Measurements from ENCODE around the gene TNF.
A peak's percentile ranks its signal among the peaks of the same experiment; 100 is the strongest.

Gene TNF

GRCh38 chr6:31573239-31574105 is 1.9 kb upstream of the TNF start:
- DNase-seq = no peak

DNA sequence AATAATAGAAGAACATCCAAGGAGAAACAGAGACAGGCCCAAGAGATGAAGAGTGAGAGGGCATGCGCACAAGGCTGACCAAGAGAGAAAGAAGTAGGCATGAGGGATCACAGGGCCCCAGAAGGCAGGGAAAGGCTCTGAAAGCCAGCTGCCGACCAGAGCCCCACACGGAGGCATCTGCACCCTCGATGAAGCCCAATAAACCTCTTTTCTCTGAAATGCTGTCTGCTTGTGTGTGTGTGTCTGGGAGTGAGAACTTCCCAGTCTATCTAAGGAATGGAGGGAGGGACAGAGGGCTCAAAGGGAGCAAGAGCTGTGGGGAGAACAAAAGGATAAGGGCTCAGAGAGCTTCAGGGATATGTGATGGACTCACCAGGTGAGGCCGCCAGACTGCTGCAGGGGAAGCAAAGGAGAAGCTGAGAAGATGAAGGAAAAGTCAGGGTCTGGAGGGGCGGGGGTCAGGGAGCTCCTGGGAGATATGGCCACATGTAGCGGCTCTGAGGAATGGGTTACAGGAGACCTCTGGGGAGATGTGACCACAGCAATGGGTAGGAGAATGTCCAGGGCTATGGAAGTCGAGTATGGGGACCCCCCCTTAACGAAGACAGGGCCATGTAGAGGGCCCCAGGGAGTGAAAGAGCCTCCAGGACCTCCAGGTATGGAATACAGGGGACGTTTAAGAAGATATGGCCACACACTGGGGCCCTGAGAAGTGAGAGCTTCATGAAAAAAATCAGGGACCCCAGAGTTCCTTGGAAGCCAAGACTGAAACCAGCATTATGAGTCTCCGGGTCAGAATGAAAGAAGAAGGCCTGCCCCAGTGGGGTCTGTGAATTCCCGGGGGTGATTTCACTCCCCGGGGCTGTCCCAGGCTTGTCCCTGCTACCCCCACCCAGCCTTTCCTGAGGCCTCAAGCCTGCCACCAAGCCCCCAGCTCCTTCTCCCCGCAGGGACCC is 981 bp upstream of the TNF start:
- DNase-seq = no peak

DNA sequence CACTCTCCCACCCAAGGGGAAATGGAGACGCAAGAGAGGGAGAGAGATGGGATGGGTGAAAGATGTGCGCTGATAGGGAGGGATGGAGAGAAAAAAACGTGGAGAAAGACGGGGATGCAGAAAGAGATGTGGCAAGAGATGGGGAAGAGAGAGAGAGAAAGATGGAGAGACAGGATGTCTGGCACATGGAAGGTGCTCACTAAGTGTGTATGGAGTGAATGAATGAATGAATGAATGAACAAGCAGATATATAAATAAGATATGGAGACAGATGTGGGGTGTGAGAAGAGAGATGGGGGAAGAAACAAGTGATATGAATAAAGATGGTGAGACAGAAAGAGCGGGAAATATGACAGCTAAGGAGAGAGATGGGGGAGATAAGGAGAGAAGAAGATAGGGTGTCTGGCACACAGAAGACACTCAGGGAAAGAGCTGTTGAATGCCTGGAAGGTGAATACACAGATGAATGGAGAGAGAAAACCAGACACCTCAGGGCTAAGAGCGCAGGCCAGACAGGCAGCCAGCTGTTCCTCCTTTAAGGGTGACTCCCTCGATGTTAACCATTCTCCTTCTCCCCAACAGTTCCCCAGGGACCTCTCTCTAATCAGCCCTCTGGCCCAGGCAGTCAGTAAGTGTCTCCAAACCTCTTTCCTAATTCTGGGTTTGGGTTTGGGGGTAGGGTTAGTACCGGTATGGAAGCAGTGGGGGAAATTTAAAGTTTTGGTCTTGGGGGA is 754 bp downstream of the TNF start:
- DNase-seq = no peak

- no peak for DNase-seq
Measured at GRCh38 chr6:31576897-31577578, 1.7 kb downstream of the TNF start.

DNA sequence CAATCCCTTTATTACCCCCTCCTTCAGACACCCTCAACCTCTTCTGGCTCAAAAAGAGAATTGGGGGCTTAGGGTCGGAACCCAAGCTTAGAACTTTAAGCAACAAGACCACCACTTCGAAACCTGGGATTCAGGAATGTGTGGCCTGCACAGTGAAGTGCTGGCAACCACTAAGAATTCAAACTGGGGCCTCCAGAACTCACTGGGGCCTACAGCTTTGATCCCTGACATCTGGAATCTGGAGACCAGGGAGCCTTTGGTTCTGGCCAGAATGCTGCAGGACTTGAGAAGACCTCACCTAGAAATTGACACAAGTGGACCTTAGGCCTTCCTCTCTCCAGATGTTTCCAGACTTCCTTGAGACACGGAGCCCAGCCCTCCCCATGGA is 2.2 kb downstream of the TNF start:
- DNase-seq = no peak

GRCh38 chr6:31578184-31579118 is 3.1 kb downstream of the TNF start:
- no peak for DNase-seq

- no peak for DNase-seq
Measured at GRCh38 chr6:31579119-31579505, 3.7 kb downstream of the TNF start.

- no peak for DNase-seq
Measured at GRCh38 chr6:31579546-31580437, 4.4 kb downstream of the TNF start.

DNA sequence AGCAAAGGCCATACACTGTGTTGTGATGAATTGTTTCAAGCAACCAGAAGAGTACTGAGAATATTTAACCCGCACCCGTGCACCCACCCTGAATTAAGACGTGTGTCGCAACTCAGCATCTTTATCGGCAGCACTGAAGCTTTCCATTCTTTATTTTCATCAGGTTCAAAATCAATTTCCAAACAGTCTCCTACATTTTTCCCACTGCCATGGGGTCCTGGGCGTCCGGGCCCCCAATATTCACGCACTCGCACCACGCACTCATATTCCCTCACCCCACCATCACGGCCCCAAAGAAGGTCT is 5.0 kb downstream of the TNF start:
- no peak for DNase-seq

DNA sequence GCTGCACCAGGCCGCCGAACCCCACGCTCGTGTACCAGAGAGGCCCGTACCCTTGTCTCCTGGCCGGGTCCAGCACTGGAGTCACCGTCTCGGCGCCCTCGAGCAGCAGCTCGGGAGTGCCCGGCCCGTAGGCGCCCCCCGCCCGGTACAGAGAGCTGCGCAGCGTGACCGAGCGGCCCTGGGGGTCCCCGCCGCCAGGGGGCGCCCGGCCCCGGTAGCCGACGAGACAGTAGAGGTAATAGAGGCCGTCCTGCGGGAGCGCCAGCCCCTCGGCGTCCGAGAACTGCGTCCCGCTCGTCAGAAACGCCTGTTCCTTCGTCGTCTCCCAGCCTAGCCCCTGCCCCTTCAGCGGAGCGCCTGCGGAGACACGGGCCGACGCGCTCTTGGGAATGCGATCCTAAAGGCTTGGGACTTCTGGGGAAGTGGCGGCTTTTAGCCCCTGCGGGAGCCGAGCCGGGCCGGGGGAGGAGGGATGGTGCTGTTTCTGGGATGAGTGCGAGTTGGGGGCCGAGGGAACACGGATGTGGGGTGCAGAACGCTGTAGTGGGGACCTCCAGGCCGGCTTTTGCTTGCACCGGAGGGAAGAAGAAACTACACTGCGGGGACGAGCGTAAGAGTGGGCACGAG is 5.6 kb downstream of the TNF start:
- peak; percentile 90 for DNase-seq

DNA sequence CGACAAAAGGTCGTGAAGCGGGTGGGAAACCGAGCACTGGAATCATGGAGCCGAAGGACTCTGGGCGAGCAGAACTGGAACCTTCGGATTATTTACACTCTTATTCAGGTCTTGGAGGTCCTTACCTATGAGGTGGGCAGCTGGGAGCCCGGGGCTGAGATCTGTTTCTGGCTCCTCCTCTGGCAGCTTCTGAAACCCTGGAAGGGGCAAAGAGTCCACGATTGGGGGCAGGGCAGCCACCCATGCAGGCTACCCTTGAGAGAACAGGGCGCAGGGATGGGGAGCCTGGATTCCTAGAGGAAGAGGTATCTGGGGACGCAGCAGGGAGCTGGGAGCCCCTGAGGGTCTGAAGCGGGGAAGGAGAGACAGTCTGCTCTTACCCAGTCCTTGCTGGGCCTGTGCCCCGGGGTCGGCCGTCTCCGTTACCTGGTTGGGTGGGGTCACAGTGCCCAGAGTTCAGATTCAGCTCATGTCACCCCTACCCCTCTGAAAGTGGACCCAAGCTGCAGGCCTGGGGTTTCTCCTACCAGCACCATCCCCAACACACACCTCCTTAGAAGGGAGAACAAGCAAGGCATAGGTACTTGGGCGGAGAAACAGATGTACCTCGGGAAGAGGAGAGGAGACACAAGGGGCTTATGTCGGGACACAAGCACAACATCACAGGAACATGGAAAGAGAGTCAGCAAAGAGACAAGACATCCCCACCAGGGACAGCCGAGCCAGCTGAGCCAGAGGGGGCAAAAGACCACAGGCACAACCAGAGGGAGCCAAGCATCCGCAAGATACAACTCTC is 6.3 kb downstream of the TNF start:
- no peak for DNase-seq

DNA sequence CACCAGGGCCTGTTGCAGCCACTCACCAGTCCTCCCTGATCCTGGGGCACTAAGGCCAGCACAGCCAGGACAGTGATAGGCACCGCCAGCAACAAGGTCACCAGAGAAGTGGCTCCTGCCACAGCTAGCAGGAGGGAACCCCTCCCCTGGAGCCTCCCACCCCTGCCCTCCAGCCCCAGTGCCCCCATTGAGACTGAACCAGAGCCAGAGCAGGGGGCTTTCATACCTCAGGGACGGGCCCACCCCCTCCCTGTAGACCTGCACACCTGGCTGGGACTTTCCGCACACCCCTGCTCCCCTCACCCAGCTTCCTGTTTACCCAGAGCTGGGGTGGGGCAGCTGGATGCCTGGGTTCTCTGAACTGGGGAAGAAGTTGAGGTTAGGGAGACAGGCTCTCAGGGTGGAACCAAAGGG is 6.9 kb downstream of the TNF start, which contains the start of gene LTB:
Gene LTB, minus strand, starts transcription at position 195 of the 414 bp plus-strand sequence. Its CDS starts 7 bp downstream, at position 188.
- no peak for DNase-seq

DNA sequence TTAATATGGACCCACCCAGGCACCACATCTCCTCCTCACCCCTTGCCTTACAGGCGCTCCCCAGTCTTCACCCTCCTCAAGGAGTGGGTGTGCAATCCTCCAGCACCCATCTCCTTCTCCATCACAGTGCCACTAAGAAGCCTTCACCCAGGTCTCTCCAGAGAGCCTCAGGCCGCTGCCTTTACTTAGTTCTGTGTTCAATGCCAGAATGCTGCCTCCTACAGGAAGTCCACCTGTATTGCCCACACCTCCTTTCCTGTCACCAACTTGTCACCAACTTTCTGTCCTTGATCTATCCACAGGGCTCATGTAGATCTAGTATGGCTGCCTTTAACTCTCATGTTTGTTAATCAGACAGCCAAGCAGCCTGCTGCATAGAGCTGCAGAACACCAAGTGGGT is 10.1 kb downstream of the TNF start:
- no peak for DNase-seq

DNA sequence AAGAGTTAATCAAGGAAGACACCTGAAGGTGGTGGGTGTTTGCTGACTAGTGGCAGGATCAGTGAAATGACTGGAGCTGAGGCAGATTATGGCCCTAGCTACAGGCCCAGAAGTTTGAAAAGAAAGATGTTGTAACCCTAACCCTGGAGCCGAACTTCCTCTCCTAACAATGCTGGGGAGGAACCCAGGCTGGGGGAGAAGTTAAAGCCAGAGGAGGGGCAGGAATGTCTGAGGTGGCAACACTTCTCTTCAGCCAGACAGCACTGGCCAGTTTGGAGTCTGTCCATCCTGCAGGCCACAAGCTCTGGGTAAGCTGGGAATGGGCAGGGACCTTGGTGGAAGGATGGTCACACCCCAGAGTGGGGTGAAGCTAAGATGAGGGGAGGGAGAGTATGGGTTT is 10.6 kb downstream of the TNF start, which contains the start of gene LST1:
Gene LST1, plus strand, starts transcription at position 270 of the 400 bp plus-strand sequence. CDS start 1,023 bp downstream, outside the sequence.
- no peak for DNase-seq

DNA sequence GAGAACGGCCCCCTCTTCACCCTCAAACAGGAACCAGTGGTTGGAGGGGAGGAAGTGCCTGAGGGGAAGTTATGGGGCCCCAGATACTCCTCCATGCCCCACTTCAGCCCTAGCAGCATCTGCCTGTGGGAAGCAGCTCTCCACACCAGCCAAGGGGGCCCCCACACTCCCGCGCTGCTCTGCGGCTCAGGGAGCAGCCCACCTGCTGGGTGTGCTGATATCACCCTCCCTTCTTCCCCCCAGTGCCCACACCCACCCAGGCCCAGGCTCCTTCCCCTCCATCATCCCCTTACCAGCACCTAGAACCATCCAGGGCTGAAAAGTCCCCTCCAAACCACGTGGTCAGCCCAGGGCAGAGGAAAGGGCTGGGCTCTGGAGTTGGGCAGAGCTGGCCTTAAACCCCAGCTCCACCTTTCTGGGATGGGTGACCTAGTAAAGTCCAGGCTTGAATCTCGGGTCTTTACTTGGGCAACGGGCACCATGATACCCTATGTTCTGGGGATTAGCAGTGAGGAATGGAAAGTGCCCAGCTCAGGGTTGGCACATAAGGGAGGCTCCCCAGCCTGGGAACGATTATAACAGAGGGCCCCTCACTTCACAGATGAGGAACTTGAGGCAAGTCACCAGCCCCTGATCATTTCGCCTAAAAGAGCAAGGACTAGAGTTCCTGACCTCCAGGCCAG is 11.4 kb downstream of the TNF start:
- no peak for DNase-seq

GRCh38 chr6:31587791-31588777 is 12.7 kb downstream of the TNF start:
- DNase-seq = no peak

Measured in stimulated activated CD4-positive, alpha-beta T cell treated with anti-CD3 and anti-CD28 coated beads, Interleukin-12 subunit alpha, Interleukin-12 subunit beta, amount 100 ng/mL, for 4 hours (primary cell).